PFSK-1 (cell line): ENCODE data around the gene POLR2C.

ENCODE experiments used
- FOXP2 ChIP-seq: optimal IDR thresholded peaks from 2 replicates; pipeline ENCODE3; 2011; ENCODE audit warnings: borderline replicate concordance, control low read depth, inconsistent platforms; ENCODE audit not compliant: insufficient read depth; ENCODE audit errors: extremely low read length, extremely low read depth
- POLR2AphosphoS5 ChIP-seq: IDR thresholded peaks from 2 replicates; pipeline ENCODE4 v1.6.1; 2012; ENCODE audit warnings: low read depth, mild to moderate bottlenecking, control low read depth, low read length, moderate library complexity
- REST ChIP-seq, 2 experiments: IDR thresholded peaks; 2 replicates each; pipeline versions ENCODE4 v1.6.1 to v1.8.0; 2011 to 2012; ENCODE audit warnings: low read depth in 2 of 2, low read length in 2 of 2, control low read depth in 1 of 2, inconsistent platforms in 1 of 2, mild to moderate bottlenecking in 1 of 2, moderate library complexity in 1 of 2; ENCODE audit not compliant: insufficient read depth in 1 of 2
- SIN3A ChIP-seq: IDR thresholded peaks from 2 replicates; pipeline ENCODE4 v1.6.1; 2012; ENCODE audit warnings: mild to moderate bottlenecking, low read length, moderate library complexity, borderline replicate concordance; ENCODE audit not compliant: insufficient read depth
- TAF1 ChIP-seq: IDR thresholded peaks from 2 replicates; pipeline ENCODE4 v1.6.1; 2012; ENCODE audit warnings: low read length, control low read depth, borderline replicate concordance; ENCODE audit not compliant: insufficient read depth

GRCh38 chr16:57477531-57478202, 15.2 kb downstream of the POLR2C start:
- TF ChIP-seq REST (IDR thresholded peaks at IDR 0.05; ENCODE audit: insufficient read depth in 1 of 2, low read depth in 2 of 2, low read length in 2 of 2) (no peak), TAF1 (no peak), POLR2AphosphoS5 (no peak), SIN3A (no peak), FOXP2 (no peak)
